ENCODE results near the gene UQCC2. TPM values are rescaled to one million over a fixed set of nuclear protein-coding genes. Genes with fewer than 3 reads are reported as not detected.

Gene UQCC2
- total and polyA plus RNA-seq, 2 of the 8 experiments (the other 6 are each of a cell fraction or from before 2014, with no cell fraction given): 52.1 to 104 TPM

- TF ChIP-seq SP1 (IDR thresholded peaks at IDR 0.05; ENCODE audit: low read depth, low read length) (no peak), SIRT6 (IDR thresholded peaks at IDR 0.05; ENCODE audit: low read length) (no peak), RFX5 (IDR thresholded peaks at IDR 0.05; ENCODE audit: borderline replicate concordance, low read depth, low read length) (no peak), CREB1 (IDR thresholded peaks at IDR 0.05) (no peak), RAD21 (IDR thresholded peaks at IDR 0.05 in 1 of 2, conservative IDR thresholded peaks at IDR 0.05 in 1 of 2; ENCODE audit: low read depth in 2 of 2, low read length in 2 of 2) (no peak), NRF1 (IDR thresholded peaks at IDR 0.05; ENCODE audit: low read depth, low read length) (no peak), ATF2 (IDR thresholded peaks at IDR 0.05; ENCODE audit: low read length) (no peak), JUN (IDR thresholded peaks at IDR 0.05; ENCODE audit: low read depth, low read length) (no peak)
Observed at GRCh38 chr6:33686981-33687975, 24.2 kb downstream of the UQCC2 start (continued).
